NCI-H2029 (cell line): ENCODE results near the gene SYP.

Source experiments
- DNase-seq: peaks from one replicate; lab custom pipeline; 2025; lab: John Stamatoyannopoulos, UW

Gene SYP

DNA sequence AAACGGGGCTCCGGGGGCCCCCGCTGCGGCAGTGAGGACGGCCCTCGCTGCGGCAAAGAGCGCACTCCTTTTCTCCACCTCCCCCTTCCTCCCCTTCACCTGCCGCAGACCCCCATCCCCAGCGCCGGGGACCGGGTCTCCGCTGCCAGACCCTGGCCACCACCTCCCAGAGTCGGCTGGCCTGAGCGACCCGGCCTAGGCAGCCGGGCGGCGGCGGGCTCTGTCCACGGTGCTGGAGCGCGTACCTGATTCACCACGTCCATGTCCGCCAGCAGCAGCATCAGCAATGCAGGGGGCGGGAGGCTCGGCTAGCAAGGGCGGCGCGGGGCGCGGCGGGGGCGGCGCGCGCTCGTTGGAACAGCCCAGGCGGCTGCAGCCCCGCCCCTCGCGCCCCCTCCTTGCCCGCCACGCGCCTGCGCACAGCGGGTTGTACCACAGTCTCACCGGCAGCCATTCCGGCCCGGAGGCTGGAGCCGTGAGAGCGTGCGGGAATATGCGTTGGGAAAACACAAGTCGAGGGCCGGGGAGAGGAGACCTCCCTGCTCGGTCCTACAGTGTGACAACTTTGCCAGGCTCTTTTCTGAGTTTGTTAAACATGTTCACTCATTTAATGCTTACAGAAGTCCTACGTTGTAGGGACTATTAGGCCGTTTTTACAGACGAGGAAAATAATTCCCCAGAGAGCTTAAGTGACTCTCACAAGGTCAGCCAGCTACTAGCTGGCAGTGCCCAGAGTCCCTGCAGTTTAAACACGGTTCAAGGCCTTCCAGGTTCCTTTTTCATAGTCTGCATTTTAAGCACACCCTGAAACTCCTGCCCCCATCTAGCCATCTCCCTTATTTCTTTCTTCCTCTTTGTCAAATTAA lies at the start of gene SYP:
TSS of gene SYP (minus strand) at position 288 of the 866 bp plus-strand sequence. CDS start at position 281, 7 bp downstream.
- peak; percentile 68 for DNase-seq

DNA sequence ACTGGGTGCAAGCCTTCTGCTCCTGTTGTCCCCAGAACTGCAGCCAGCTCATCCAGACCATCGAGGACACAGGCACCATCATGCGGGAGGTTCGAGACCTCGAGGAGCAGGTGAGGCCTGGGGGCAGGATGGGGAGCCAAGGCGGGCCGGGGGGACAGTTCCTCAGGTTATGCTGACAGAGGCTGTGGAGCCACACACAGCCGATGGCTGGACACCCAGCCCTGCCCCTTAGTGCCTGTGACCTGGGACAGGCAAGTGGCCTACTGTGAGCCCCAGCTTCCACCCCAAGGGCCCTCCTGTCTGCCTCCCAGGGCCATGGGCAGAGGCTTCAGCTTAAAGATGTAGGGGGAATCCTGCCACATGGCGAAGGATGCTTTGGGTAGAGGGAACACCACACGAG lies 49.6 kb upstream of the SYP start:
- no peak for DNase-seq

DNA sequence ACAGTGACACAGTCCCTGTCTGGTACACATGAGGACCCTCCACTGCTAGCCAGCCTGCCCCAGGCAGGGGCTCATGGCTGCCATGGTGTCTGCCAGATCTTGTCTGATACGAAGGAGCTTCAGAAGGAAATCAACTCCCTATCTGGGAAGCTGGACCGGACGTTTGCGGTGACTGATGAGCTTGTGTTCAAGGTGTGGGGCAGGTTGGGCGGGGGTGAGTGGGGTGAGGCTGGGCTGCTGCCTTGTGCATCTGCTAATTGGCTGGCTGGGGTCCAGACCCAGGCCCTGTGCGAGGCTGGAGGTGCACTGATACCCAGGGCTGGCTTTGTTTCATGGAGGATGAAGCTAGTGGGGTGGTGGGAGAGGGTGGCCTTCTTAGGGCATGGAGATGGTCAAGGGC lies 49.1 kb upstream of the SYP start:
- no peak for DNase-seq

DNA sequence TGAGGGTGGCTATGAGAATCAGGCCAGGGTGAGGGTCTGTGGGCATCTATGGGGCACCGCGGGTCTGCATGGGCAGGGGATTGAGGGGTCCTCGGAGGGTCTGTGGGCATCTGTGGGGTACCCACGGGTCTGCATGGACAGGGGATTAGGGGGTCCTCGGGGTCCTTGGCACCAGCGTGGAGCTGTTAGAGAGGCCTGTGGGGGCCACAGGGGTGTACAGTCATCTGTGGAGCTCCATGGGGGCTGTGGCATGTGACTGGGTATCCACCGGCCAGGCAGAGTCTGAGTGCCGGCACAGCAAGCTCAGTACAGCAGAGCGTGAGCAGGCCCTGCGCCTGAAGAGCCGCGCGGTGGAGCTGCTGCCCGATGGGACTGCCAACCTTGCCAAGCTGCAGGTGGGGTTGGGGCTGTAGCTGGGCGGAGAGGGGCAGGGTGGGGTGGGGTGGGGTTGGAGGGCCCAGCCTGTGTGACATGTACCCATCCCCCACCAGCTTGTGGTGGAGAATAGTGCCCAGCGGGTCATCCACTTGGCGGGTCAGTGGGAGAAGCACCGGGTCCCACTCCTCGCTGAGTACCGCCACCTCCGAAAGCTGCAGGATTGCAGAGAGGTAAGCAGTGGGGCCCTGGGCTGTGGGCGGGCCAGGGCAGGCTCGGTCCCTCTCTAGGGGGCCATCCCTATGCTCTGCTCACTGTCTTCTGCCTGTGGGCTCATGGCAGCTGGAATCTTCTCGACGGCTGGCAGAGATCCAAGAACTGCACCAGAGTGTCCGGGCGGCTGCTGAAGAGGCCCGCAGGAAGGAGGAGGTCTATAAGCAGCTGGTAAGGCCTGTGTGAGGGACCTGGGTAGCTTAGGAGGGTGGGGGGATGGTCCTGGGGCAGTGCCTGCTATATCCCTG lies 48.2 kb upstream of the SYP start:
- DNase-seq: no peak

DNA sequence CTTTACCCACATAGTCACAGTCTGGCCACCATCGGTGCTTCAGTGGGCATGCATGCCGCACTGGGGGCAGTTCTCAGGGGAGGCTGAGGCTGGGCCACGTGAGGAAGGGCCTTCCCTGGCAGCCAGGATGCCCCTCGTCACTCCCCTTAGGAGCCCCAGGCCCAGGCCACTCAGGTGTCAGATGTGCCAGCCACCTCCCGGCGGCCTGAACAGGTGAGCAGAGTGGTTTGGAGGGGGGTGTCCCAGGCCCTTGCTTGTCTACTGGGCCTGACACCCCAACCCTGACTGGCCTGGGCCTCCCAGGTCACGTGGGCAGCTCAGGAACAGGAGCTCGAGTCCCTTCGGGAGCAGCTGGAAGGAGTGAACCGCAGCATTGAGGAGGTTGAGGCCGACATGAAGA lies 47.4 kb upstream of the SYP start:
- DNase-seq: no peak

DNA sequence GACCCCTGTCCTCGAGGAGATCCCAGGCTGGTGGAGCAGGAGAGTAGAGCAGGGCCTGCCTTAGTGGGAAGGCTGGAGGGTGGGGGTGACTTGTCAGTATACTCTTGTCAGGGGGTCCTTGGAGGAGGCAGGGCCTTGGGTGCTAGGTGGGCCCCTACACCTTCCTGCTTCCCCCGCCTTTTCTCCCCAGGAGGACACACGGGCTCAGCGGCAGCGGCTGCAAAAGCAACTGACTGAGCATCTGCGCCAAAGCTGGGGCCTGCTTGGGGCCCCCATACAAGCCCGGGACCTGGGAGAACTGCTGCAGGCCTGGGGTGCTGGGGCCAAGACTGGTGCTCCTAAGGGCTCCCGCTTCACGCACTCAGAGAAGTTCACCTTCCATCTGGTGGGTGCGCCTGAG lies 46.5 kb upstream of the SYP start:
- DNase-seq: no peak

DNA sequence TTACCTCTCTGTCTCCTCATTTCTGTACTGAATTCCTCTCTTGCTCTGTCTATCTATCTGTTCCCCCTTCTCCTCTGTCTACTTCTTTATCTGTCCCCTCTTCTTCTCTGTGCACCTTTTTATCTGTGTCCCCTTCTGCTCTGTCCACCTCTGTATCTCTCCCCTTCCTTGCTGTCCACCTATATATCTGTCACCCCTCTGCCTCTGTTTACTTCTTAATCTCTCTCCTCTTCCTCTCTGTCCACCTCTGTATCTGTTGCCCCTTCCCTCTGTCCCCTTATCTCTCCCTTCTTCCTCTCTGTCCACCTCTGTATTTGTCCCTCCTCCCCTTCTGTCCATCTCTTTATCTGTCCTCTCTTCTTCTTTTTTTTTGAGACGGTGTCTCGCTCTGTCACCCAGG lies 44.2 kb upstream of the SYP start:
- no peak for DNase-seq

DNA sequence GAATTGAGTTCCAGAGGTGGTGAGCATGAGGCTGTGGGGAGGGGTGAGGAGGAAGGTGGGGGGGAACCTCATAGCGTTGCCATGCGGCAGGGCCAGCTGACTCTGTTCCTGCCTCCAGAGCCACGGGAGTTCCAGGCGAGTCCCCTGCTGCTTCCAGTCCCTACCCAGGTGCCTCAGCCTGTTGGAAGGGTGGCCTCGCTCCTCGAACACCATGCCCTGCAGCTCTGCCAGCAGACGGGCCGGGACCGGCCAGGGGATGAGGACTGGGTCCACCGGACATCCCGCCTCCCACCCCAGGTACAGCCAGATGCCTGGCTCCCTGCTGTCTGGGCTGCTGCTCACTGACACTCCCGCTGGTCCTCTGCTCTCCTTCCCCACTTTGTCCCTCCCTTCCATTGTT lies 43.2 kb upstream of the SYP start:
- DNase-seq: no peak

DNA sequence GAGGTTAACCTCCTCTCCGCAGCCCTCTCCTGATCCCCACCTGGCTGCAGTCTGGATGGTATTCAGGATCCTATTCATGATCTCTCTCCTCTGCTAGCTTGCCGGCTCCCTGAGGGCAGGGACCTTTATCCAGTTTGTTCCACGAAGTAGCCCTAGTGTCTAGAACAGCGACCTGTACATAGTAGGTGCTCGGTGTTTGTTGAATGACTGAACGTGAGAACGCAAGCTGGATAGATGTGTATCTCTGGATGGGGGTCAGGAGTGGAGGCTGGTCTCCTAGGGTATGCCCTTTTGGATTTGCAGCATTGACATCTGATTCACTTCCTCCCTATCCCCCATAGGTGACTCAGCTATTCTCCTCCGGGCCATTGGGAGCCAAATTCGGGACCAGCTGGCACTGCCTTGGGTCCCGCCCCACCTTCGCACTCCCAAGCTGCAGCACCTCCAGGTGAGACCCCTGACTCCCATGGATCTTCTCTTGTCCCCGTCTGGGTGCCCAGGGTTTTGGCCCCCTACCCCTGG lies 42.6 kb upstream of the SYP start:
- DNase-seq: no peak

DNA sequence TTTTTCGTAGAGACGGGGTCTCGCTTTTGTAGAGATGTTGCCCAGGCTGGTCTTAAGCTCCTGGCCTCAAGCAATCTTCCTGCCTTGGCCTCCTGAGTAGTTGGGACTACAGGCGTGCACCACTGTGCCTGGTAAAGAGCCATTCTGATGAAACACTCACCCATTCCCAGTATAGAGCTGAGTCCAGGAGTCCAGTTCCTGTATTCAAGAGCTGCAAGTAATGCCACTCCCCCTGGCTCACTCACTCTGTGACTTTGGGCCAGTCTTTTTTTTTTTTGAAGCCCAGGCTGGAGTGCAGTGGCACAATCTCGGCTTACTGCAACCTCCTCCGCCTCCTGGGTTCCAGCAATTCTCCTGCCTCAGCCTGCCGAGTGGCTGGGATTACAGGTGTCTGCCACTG lies 38.7 kb upstream of the SYP start:
- no peak for DNase-seq

DNA sequence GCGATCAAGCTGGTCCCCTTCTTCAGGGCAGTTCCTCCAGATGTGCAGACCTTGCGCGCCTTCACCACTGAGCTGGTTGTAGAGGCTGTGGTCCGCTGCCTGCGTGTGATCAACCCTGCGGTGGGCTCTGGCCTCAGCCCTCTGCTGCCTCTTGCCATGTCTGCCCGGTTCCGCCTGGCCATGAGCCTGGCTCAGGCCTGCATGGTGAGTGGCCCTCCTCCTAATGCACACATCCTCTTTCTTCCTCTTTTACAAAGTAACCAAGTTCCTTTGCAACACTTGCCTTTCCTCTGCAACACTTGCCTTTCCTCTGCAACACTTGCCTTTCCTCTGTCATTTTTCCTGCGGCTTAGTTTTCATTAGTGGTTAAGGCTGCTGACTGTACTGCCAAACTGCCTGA lies 37.1 kb upstream of the SYP start:
- no peak for DNase-seq

DNA sequence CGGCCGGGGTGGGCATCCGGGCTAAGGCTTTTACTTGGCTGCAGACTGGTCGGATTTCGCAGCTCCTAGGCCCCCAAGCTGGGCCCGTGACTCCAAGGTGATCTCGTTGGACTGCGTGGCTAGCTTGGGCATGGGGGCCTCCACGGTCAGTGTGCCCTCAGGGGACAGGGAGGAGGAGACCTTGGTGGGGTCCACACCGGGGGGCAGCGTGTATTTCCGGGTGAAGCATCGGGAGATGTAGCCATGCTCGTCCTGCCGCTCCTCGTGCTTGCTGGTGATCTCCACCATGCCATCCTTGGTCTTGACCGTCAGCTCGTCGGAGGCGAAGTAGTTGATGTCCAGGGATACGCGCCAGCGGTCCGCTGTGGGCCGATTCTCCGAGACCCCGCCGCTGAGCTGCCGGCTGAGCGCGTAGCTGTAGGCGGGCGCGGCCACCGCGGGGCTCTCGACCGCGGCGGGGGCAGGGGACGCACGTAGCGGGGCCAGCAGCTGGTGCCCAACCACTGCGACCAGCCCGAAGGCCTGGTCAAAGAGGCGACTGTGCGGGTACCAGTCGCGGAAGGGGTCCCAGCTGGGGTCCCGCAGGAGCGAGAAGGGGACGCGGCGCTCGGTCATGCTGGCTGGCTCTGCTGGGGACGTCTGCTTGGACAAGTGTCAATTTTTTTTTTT lies 34.0 kb upstream of the SYP start:
- no peak for DNase-seq

DNA sequence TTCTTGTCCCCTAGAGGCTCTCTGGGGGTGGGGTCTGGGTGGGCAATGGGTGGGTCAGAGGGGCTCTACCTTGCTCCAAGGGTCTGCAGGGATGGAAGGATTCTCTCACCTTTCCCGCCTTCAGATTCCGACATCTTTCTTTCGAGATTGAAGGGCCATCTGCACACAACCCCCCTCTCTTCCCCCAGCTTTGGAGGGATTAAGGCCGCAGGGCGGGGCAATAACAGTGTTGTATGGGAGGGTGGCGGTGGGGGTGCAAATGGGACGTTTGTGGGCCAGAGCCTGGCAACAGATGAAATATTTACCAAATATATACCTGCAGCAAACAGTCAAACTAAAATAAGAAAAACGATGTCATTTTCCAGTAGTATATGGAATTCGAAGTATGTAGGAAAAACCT lies 33.2 kb upstream of the SYP start, which contains the start of gene CACNA1F:
TSS of gene CACNA1F (minus strand) at position 165 of the 400 bp plus-strand sequence. CDS start at position 134, 31 bp downstream.
- DNase-seq: no peak

DNA sequence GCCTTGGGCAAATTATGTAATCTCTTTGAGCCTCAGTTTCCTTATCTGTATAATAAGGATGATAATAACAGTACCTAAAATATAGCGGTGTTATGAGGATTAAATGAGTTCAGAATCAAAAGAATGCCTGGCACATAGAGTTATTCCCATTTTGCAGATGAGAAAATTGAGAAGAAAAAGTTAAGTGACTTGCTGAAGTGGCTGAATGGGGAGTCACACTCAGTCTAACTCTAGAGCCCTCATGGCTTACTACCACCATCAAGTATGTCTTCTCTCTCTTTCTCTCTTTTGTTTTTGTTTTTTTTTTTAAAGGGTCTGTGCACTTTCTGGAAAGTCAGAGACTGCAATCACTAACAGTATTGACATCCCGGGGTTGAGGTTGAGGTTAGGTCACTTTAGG lies 32.5 kb upstream of the SYP start:
- DNase-seq: no peak

DNA sequence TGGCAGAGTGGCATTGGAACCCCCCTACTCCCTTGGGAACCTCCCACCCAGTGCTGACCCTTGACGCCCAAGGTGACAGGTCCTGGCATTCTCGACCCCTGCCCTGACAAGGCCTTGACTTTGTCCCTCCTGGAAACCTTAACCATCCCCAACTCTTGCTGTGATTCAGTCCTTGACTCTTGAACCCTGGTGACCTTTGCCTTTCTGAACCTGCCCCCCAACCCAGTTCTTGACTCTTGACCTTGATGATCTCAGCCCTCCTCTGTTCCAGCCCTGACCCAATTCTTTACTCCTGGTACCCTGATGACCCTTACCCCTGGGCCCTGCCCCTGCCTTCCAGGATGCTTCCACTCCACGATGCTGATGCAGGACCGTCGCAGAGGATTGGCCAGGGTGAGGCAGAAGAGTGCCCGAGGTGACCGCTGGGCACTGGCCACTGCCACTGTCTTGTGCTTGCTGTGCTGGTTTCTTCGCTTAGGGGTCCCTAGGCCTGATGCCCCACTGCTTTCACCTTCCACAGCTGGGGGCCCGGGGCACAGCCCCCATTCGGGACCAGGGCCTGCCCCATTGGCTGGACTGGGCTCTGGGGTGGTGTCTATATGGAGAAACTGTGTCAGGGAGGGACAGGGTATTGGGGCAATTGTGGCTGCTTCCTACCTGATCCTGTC lies 31.5 kb upstream of the SYP start:
- no peak for DNase-seq

DNA sequence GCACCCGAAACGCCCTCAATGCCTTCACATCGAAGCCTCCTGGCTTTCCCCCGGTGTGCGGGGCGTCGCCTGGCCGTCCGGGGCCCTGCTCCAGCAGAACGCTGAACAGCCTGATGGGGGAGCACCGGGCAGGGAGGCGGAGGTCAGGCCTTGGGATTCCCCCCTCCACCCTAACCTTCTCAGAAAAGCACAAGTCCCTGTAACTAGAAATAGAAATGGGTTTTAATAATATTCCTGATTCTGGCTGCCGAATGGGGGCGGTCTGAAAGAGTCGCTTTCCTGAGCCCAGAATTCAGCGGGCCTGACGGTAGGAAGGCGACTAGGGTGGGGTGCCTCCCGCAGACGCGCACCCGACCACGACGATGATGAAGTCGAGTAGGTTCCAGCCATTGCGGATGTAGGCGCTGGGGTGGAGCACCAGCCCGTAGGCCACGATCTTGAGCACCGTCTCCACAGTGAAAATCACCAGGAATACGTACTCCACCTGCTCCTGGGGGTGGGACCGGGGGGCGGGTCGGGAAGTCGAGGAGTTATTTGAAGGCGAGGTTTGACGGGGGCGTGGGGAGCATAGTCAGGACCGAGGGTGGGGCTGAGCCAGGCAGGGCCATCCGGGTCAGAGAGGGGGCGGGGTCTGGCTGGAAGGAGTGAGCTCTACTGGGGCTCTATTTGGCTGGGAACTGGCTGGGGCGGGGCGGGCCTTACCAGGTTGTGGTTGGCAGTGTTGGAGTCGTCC lies 30.7 kb upstream of the SYP start:
- DNase-seq: peak; percentile 7

DNA sequence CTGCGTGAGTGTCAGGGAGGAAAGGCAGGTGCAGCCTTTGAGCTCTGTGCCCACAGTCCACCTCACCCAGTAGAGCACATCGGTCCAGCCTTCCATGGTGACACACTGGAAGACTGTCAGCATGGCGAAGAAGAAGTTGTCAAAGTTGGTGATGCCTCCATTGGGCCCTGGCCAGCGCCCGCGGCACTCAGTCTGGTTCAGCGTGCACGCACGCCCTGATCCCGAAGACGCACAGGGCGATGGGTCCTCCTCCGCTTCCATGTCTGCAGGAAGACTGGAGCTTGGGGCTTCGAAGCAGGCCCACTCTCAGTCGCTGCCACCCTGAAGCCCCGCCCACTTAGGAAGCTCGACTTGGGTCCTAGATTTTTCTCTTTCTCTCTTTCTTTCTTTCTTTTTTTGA lies 28.2 kb upstream of the SYP start:
- no peak for DNase-seq

DNA sequence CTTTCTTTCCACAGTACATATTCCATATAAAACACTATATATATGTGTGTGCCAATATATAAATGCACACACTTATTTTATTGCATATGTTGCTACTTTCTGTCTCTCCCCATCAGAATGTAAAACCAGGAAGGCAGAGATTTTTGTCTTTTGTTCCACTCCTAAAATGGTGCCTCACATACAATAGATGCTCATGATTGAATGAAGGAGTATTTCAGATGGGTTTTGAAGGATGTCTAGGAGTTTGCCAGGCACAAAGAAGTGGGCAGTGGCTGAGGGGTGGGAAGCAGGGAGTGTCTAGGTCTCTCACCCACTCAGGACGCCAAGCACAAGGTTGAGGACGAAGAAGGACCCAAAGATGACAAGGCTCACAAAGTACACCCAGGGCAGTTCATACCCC lies 27.7 kb upstream of the SYP start:
- no peak for DNase-seq

DNA sequence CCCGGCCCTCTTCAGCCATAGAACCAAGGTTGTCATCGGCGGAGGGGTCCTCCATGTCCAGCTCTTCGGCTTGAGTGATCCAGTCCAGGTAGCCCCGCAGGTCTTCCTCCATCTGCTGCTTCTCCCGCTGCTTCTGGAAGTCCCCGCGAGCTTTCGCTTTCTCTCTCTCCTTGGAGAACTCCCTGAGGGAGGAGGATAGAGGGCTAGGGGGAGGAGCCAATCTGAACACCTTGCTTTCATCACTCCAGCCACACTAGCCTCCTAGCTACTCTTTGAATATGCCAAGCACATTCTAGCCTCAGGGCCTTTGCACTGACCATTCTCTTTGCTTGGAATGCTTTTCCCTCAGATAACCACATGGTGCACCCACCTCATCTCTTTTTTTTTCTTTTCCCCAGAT lies 27.0 kb upstream of the SYP start:
- peak; percentile 40 for DNase-seq

DNA sequence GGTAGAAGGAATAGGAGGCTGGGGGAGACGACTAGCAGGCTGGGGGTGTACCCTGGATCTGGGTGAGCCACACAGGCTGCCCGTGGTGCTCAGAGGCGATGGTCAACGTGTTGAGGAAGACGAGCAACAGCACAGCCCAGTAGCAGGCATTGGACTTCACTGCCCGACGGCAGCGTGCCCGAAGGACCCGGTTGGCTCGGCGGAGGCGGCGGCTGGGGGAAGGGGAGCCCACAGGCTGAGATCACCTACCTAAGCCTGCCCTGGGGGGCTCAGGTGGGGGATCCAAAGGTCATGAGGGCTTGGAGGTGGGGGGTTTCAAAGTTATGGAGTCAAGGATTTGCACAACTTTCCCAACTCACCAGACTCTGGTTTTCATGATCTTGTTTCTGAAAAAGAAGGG lies 25.9 kb upstream of the SYP start:
- DNase-seq: no peak

DNA sequence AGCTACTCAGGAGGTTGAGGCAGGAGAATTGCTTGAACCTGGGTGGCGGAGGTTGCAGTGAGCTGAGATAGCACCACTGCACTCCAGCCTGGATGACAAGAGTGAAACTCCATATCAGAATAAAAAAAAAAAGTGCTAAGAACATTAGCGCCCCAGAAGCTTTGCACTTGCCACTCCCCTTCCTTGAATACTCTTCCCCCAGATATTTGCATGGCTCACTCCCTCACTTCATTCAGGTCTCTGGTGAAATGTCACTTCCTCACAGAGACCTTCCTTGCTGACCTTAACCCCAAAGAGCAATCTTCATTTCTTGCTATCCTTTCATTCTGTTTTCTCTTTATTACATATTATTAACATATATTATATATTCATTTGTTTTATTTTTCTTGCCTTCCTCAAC lies 21.9 kb upstream of the SYP start:
- no peak for DNase-seq
